ENCODE data around the gene PTPRN2. TPM values are rescaled to one million over a fixed set of nuclear protein-coding genes. Genes with fewer than 3 reads are reported as not detected.

PTPRN2 gene
- total and polyA plus RNA-seq, 2 donors (not counting 1 experiment from before 2014, with no cell fraction given): 0.54 to 1.2 TPM

DNA sequence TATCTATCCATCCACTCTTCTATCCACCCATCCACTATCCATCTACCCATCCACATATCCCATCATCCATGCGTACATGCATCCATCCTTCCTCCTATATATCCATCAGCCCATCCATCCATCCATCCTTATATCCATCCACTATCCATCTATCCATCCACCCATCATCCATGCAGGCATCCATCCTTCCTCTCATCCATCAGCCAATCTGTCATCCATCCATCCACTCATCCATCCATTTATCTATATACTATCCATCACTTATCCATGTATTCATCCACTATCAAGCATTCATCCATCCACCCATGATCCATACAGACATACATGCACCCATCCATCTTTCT lies 765.0 kb downstream of the PTPRN2 start:
- TF ChIP-seq CTCF (conservative IDR thresholded peaks at IDR 0.05 in 1 of 2, IDR thresholded peaks at IDR 0.05 in 1 of 2; ENCODE audit: low read depth in 1 of 2, low read length in 2 of 2) (no peak), EZH2 (IDR thresholded peaks at IDR 0.05; ENCODE audit: low read length, missing control alignments) (no peak)
- Histone ChIP-seq H3K4me2 (ENCODE audit: extremely low read depth, insufficient read depth, low read length) (no peak overlapping the region), H3K4me3 (replicated peaks in 1 of 4; ENCODE audit: control extremely low read depth in 1 of 4, insufficient read depth in 1 of 4, low read depth in 3 of 4, low read length in 4 of 4) (no peak overlapping the region), H2AFZ (ENCODE audit: low read length) (no peak overlapping the region), H3K9ac (ENCODE audit: insufficient read depth, low read length) (no peak overlapping the region), H3K9me3 (ENCODE audit: control insufficient read depth, insufficient read depth, low read depth, low read length) (peaks cover 4% of the 10 kb centered on the region), H3K79me2 (ENCODE audit: control insufficient read depth, insufficient read depth, low read length) (no peaks in the 10 kb centered on the region), H3K4me1 (ENCODE audit: control insufficient read depth, extremely low read depth, insufficient read depth, low read length) (no peaks in the 10 kb centered on the region), H3K27ac (ENCODE audit: insufficient read depth, low read length) (no peak overlapping the region), H3K27me3 (ENCODE audit: control insufficient read depth, insufficient read depth, low read length) (no peaks in the 10 kb centered on the region), H3K36me3 (ENCODE audit: control insufficient read depth, insufficient read depth, low read length) (no peaks in the 10 kb centered on the region), H4K20me1 (ENCODE audit: control insufficient read depth, extremely low read depth, insufficient read depth, low read length) (no peaks in the 10 kb centered on the region)
- no peak for DNase-seq (ENCODE audit: low read depth in 2 of 2)

GRCh38 chr7:157821959-157822687 lies 765.5 kb downstream of the PTPRN2 start:
- no peaks in the 10 kb centered on the region for H3K4me1 ChIP-seq (ENCODE audit: control insufficient read depth, extremely low read depth, insufficient read depth, low read length)
- H3K4me3 ChIP-seq (replicated peaks in 1 of 4; ENCODE audit: control extremely low read depth in 1 of 4, insufficient read depth in 1 of 4, low read depth in 3 of 4, low read length in 4 of 4): no peak overlapping the region
- no peak overlapping the region for H3K27ac ChIP-seq (ENCODE audit: insufficient read depth, low read length)
- peaks cover 6% of the 10 kb centered on the region for H3K9me3 ChIP-seq (ENCODE audit: control insufficient read depth, insufficient read depth, low read depth, low read length)
- H3K27me3 ChIP-seq (ENCODE audit: control insufficient read depth, insufficient read depth, low read length): no peaks in the 10 kb centered on the region
- H3K4me2 ChIP-seq (ENCODE audit: extremely low read depth, insufficient read depth, low read length): no peak overlapping the region
- TF ChIP-seq EZH2 (IDR thresholded peaks at IDR 0.05; ENCODE audit: low read length, missing control alignments) (no peak), CTCF (conservative IDR thresholded peaks at IDR 0.05 in 1 of 2, IDR thresholded peaks at IDR 0.05 in 1 of 2; ENCODE audit: low read depth in 1 of 2, low read length in 2 of 2) (no peak)
- H3K9ac ChIP-seq (ENCODE audit: insufficient read depth, low read length): no peak overlapping the region
- H3K79me2 ChIP-seq (ENCODE audit: control insufficient read depth, insufficient read depth, low read length): no peaks in the 10 kb centered on the region
- H2AFZ ChIP-seq (ENCODE audit: low read length): no peak overlapping the region
- no peak for DNase-seq (ENCODE audit: low read depth in 2 of 2)
- H4K20me1 ChIP-seq (ENCODE audit: control insufficient read depth, extremely low read depth, insufficient read depth, low read length): no peaks in the 10 kb centered on the region
- no peaks in the 10 kb centered on the region for H3K36me3 ChIP-seq (ENCODE audit: control insufficient read depth, insufficient read depth, low read length)

DNA sequence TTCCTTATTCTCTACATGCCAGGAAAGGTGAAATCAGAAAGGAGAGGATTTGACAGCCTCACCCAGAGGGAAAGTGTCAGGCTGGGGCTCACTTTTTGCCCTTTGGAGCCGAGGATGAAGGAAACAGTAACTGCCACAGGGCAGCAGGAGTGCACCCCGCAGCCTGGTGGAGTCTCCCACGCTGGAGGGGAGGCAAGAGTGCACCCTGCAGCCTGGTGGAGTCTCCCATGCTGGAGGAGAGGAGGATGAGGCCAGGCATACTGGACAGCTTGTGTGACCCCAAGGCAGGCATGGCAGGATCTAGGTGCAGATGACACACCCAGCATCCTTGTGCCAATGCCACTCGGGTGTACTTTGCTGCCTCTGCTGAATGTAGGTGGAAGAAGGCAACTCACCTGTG lies 766.8 kb downstream of the PTPRN2 start:
- Histone ChIP-seq H3K9me3 (ENCODE audit: control insufficient read depth, insufficient read depth, low read depth, low read length) (peaks cover 6% of the 10 kb centered on the region), H2AFZ (ENCODE audit: low read length) (no peak overlapping the region), H4K20me1 (ENCODE audit: control insufficient read depth, extremely low read depth, insufficient read depth, low read length) (no peaks in the 10 kb centered on the region), H3K9ac (ENCODE audit: insufficient read depth, low read length) (no peak overlapping the region), H3K27ac (ENCODE audit: insufficient read depth, low read length) (no peak overlapping the region), H3K4me3 (replicated peaks in 1 of 4; ENCODE audit: control extremely low read depth in 1 of 4, insufficient read depth in 1 of 4, low read depth in 3 of 4, low read length in 4 of 4) (no peak overlapping the region), H3K27me3 (ENCODE audit: control insufficient read depth, insufficient read depth, low read length) (no peaks in the 10 kb centered on the region), H3K4me1 (ENCODE audit: control insufficient read depth, extremely low read depth, insufficient read depth, low read length) (no peaks in the 10 kb centered on the region), H3K36me3 (ENCODE audit: control insufficient read depth, insufficient read depth, low read length) (no peaks in the 10 kb centered on the region), H3K79me2 (ENCODE audit: control insufficient read depth, insufficient read depth, low read length) (no peaks in the 10 kb centered on the region), H3K4me2 (ENCODE audit: extremely low read depth, insufficient read depth, low read length) (no peak overlapping the region)
- TF ChIP-seq EZH2 (IDR thresholded peaks at IDR 0.05; ENCODE audit: low read length, missing control alignments) (no peak), CTCF (conservative IDR thresholded peaks at IDR 0.05 in 1 of 2, IDR thresholded peaks at IDR 0.05 in 1 of 2; ENCODE audit: low read depth in 1 of 2, low read length in 2 of 2) (no peak)
- no peak for DNase-seq (ENCODE audit: low read depth in 2 of 2)

Data from fibroblast of lung (primary cell).